ENCODE results near the gene MAMSTR. TPM values are rescaled to one million over a fixed set of nuclear protein-coding genes. Genes with fewer than 3 reads are reported as not detected.

Gene MAMSTR
- total and polyA plus RNA-seq, 9 donors, result 29.2 to 160 (median 93.1) TPM

DNA sequence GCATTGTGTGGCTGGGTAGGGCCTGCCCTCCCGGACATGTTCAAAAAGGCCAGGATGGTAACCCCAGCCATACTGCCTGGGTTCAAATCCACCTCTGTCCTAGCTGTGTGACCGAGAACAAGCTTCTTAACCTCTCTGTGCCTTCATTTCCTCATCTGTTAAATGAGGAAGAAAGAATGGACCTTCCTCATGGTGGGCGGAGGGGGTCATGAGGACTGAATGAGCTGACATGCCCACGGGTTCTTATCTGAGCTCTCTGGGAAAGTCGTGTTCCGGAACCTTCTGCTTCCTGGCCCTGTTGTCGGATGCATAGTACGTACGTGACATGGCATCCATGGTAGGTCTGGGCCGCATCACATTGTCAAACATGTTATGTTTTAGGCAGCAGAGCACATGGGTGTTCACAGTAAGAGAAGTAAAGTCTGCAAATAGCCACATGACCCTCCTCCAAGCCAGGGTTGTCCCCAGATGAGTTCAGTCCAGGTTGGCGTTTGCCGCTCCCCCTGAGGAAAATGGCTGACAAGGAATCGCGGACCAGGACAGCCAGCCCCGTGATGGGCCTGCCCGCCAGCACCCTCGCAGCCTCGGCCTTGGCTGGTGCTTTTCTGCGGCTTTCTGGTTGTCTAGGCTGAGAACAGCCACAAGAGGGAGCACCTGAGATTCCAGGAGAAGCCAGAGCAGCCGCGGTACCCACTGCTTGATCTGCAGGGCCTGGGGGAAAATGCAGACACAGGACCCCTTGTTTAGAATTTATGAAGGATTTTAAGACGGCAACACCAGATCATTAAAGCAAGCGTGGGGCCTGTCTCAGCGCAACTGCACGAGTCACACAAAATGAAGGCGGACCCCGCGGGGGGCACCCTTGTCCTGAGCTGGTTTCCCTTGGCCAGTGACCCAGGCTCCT lies 44.4 kb downstream of the MAMSTR start:
- WGBS (ENCODE audit: insufficient coverage), result 27% methylated on average over 24 of the region's 28 CpGs
- no peaks in the 10 kb centered on the region for H3K9me3 ChIP-seq (replicated peaks; ENCODE audit: control insufficient read depth, low read depth, low read length)
- peaks cover 2% of the 10 kb centered on the region for H3K27me3 ChIP-seq (ENCODE audit: control insufficient read depth, insufficient read depth, low read length)
- peaks cover 38% of the 10 kb centered on the region for H3K4me1 ChIP-seq (ENCODE audit: control insufficient read depth, insufficient read depth, low read length)
- H3K4me3 ChIP-seq (ENCODE audit: low read length), result no peak overlapping the region
- peak; percentile 91 for DNase-seq
- H3K36me3 ChIP-seq (ENCODE audit: control insufficient read depth, insufficient read depth, low read length), result no peaks in the 10 kb centered on the region
- no peak overlapping the region for H3K27ac ChIP-seq (ENCODE audit: low read length)

DNA sequence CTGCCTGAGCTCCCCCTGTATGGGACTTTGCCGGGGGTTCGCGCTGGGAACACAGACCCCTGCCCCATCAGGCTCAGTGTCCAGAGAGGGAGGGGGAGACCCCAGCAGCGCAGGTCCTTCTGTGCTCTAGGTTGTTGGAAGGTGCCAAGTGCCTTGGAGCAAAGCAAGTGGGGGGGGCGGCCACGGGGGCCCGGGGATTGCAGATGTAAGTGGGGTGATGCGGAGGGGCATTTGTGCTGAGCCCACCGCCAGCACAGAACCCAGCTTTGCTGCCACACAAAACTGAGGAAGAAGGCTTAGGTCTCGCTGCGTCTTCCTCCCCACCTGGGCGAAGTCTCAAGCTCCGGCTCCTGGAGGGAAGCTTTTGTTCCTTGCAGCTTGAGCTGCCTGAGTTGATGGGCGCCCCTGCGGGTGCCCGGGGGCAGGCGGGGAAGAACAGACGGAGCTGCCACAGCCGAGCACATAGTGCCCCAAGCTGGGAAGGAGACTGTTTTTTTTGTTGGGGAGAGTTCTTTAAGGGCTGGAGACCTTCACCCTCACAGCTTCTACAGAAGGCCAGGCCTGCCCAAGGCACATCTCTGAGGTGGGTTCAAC lies 45.2 kb downstream of the MAMSTR start:
- 81% methylated on average over 9 of the region's 19 CpGs for WGBS (ENCODE audit: insufficient coverage)
- H3K9me3 ChIP-seq (replicated peaks; ENCODE audit: control insufficient read depth, low read depth, low read length), result no peaks in the 10 kb centered on the region

GRCh38 chr19:48673436-48674100 lies 46.0 kb downstream of the MAMSTR start:
- Histone ChIP-seq H3K4me1 (ENCODE audit: control insufficient read depth, insufficient read depth, low read length) (peaks cover 41% of the 10 kb centered on the region), H3K36me3 (ENCODE audit: control insufficient read depth, insufficient read depth, low read length) (no peaks in the 10 kb centered on the region), H3K27ac (ENCODE audit: low read length) (no peak overlapping the region), H3K9me3 (replicated peaks; ENCODE audit: control insufficient read depth, low read depth, low read length) (no peaks in the 10 kb centered on the region), H3K27me3 (ENCODE audit: control insufficient read depth, insufficient read depth, low read length) (peaks cover 2% of the 10 kb centered on the region), H3K4me3 (ENCODE audit: low read length) (no peak overlapping the region)
- WGBS (ENCODE audit: insufficient coverage), result 59% methylated on average over 24 of the region's 25 CpGs
- DNase-seq, result no peak

More for the DNA sequence above, 45.2 kb downstream of the MAMSTR start:
- no peaks in the 10 kb centered on the region for H3K36me3 ChIP-seq (ENCODE audit: control insufficient read depth, insufficient read depth, low read length)
- no peak overlapping the region for H3K27ac ChIP-seq (ENCODE audit: low read length)
- H3K4me1 ChIP-seq (ENCODE audit: control insufficient read depth, insufficient read depth, low read length), result peaks cover 41% of the 10 kb centered on the region
- no peak for DNase-seq
- peaks cover 2% of the 10 kb centered on the region for H3K27me3 ChIP-seq (ENCODE audit: control insufficient read depth, insufficient read depth, low read length)
- no peak overlapping the region for H3K4me3 ChIP-seq (ENCODE audit: low read length)

GRCh38 chr19:48672994-48673393 lies 46.5 kb downstream of the MAMSTR start, which contains the start of gene NTN5:
TSS of gene NTN5 (minus strand) at chr19:48673017. CDS start at chr19:48670986, 2,031 bp downstream.
- no peaks in the 10 kb centered on the region for H3K36me3 ChIP-seq (ENCODE audit: control insufficient read depth, insufficient read depth, low read length)
- no peaks in the 10 kb centered on the region for H3K9me3 ChIP-seq (replicated peaks; ENCODE audit: control insufficient read depth, low read depth, low read length)
- H3K27me3 ChIP-seq (ENCODE audit: control insufficient read depth, insufficient read depth, low read length), result peaks cover 2% of the 10 kb centered on the region
- peak within 1 kb of the TSS; percentile 65 for H3K27ac ChIP-seq (ENCODE audit: low read length)
- WGBS (ENCODE audit: insufficient coverage), result 53% methylated on average over 19 of the region's 25 CpGs
- peaks cover 41% of the 10 kb centered on the region for H3K4me1 ChIP-seq (ENCODE audit: control insufficient read depth, insufficient read depth, low read length)
- no peak within 1 kb of the TSS for H3K4me3 ChIP-seq (ENCODE audit: low read length)
- DNase-seq, result no peak

GRCh38 chr19:48671446-48671995 lies 48.0 kb downstream of the MAMSTR start:
- peak overlapping the region; percentile 75 for H3K27ac ChIP-seq (ENCODE audit: low read length)
- DNase-seq, result no peak
- peaks cover 41% of the 10 kb centered on the region for H3K4me1 ChIP-seq (ENCODE audit: control insufficient read depth, insufficient read depth, low read length)
- H3K9me3 ChIP-seq (replicated peaks; ENCODE audit: control insufficient read depth, low read depth, low read length), result no peaks in the 10 kb centered on the region
- 74% methylated on average over 4 of the region's 10 CpGs for WGBS (ENCODE audit: insufficient coverage)
- H3K27me3 ChIP-seq (ENCODE audit: control insufficient read depth, insufficient read depth, low read length), result peaks cover 2% of the 10 kb centered on the region
- no peak overlapping the region for H3K4me3 ChIP-seq (ENCODE audit: low read length)
- H3K36me3 ChIP-seq (ENCODE audit: control insufficient read depth, insufficient read depth, low read length), result no peaks in the 10 kb centered on the region

DNA sequence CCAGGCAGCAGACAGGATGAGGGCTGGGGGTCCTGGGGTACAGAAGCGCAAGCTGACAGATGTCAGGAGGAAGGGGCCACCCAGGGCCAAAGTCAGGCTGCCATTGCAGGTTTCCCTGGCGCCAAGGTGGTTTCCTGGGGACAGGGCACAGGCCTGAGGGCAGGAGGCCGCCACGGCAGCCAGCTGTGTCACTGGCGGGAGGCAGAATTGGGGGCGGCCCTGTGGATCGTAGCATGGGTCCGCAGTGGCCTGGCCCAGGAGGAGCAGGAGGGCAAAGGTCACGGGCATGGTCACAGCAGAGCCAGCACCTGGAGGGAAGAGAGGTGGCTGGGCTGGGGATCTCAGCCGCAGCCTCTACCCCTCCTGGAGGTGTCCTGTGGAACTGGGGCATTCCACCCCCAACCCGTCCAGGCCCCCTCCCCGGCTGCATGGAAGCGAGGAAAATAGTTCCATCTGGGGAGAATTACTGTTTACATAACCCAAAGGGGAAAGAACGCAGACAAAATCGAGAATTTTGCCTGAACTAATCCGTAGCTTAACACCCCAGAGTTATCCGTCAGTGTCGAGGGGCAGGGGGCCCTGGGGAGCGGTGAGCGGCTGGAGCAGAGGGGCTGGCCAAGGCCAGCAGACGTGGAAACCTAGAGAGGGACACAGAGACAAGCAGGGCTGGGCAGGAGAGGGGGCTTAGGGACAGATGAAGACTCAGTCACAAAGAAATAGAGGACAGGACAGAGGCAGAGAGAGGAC lies 48.7 kb downstream of the MAMSTR start:
- 50% methylated on average over 13 of the region's 21 CpGs for WGBS (ENCODE audit: insufficient coverage)
- H3K36me3 ChIP-seq (ENCODE audit: control insufficient read depth, insufficient read depth, low read length), result no peaks in the 10 kb centered on the region

GRCh38 chr19:48669903-48670668 lies 49.4 kb downstream of the MAMSTR start:
- Histone ChIP-seq H3K36me3 (ENCODE audit: control insufficient read depth, insufficient read depth, low read length) (no peaks in the 10 kb centered on the region), H3K4me3 (ENCODE audit: low read length) (no peak overlapping the region), H3K27me3 (ENCODE audit: control insufficient read depth, insufficient read depth, low read length) (peaks cover 2% of the 10 kb centered on the region), H3K9me3 (replicated peaks; ENCODE audit: control insufficient read depth, low read depth, low read length) (no peaks in the 10 kb centered on the region), H3K4me1 (ENCODE audit: control insufficient read depth, insufficient read depth, low read length) (peaks cover 31% of the 10 kb centered on the region), H3K27ac (ENCODE audit: low read length) (peak overlapping the region; percentile 79)
- WGBS (ENCODE audit: insufficient coverage), result 94% methylated on average over 23 of the region's 26 CpGs
- DNase-seq, result no peak

More for the DNA sequence above, 48.7 kb downstream of the MAMSTR start:
- Histone ChIP-seq H3K9me3 (replicated peaks; ENCODE audit: control insufficient read depth, low read depth, low read length) (no peaks in the 10 kb centered on the region), H3K4me1 (ENCODE audit: control insufficient read depth, insufficient read depth, low read length) (peaks cover 38% of the 10 kb centered on the region), H3K4me3 (ENCODE audit: low read length) (no peak overlapping the region), H3K27me3 (ENCODE audit: control insufficient read depth, insufficient read depth, low read length) (peaks cover 2% of the 10 kb centered on the region), H3K27ac (ENCODE audit: low read length) (peak overlapping the region; percentile 79)
- peak; percentile 58 for DNase-seq

DNA sequence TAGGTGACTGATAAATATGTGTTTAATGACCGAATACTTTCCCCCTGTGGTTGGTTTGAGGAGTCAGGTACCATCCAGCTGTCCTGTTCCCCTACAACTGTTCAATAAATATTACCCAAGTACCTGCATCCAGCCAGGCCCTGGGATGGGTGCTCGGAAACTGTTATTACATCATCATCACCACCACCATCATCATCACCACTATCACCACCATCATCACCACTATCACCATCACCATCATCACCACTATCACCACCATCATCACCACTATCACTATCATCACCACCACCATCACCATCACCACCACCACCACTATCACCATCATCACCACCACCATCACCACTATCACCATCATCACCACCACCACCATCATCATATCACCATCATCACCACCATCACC lies 50.8 kb downstream of the MAMSTR start:
- 100% methylated on average over 1 of the region's 2 CpGs for WGBS (ENCODE audit: insufficient coverage)
- H3K4me1 ChIP-seq (ENCODE audit: control insufficient read depth, insufficient read depth, low read length), result peaks cover 28% of the 10 kb centered on the region
- DNase-seq, result no peak
- no peak overlapping the region for H3K27ac ChIP-seq (ENCODE audit: low read length)
- H3K36me3 ChIP-seq (ENCODE audit: control insufficient read depth, insufficient read depth, low read length), result no peaks in the 10 kb centered on the region
- no peaks in the 10 kb centered on the region for H3K9me3 ChIP-seq (replicated peaks; ENCODE audit: control insufficient read depth, low read depth, low read length)
- no peak overlapping the region for H3K4me3 ChIP-seq (ENCODE audit: low read length)
- no peaks in the 10 kb centered on the region for H3K27me3 ChIP-seq (ENCODE audit: control insufficient read depth, insufficient read depth, low read length)

- 88% methylated on average over 3 of the region's 3 CpGs for WGBS (ENCODE audit: insufficient coverage)
- Histone ChIP-seq H3K9me3 (replicated peaks; ENCODE audit: control insufficient read depth, low read depth, low read length) (no peaks in the 10 kb centered on the region), H3K27ac (ENCODE audit: low read length) (no peak overlapping the region), H3K4me3 (ENCODE audit: low read length) (no peak overlapping the region), H3K4me1 (ENCODE audit: control insufficient read depth, insufficient read depth, low read length) (peaks cover 28% of the 10 kb centered on the region), H3K27me3 (ENCODE audit: control insufficient read depth, insufficient read depth, low read length) (no peaks in the 10 kb centered on the region), H3K36me3 (ENCODE audit: control insufficient read depth, insufficient read depth, low read length) (no peaks in the 10 kb centered on the region)
- no peak for DNase-seq
Measured at GRCh38 chr19:48668332-48668731, 51.2 kb downstream of the MAMSTR start.
